GM12873 (cell line): ENCODE data around the gene RREB1.

Experiments
- CTCF ChIP-seq: IDR thresholded peaks from 2 replicates; pipeline ENCODE4 v1.5.1; 2012; ENCODE audit warnings: low read depth, mild to moderate bottlenecking, moderate library complexity, low read length, control low read depth; ENCODE audit not compliant: insufficient read depth; ENCODE audit errors: missing control alignments

The RREB1 gene

GRCh38 chr6:7108964-7109836 is 1.4 kb downstream of the RREB1 start:
- TF ChIP-seq CTCF: no peak

GRCh38 chr6:7110092-7110792 is 2.5 kb downstream of the RREB1 start:
- no peak for TF ChIP-seq CTCF

- TF ChIP-seq CTCF: no peak
Observed at GRCh38 chr6:7111095-7111690, 3.4 kb downstream of the RREB1 start.

- TF ChIP-seq CTCF: no peak
Observed at GRCh38 chr6:7112171-7112570, 4.4 kb downstream of the RREB1 start.

GRCh38 chr6:7112741-7113313 is 5.1 kb downstream of the RREB1 start:
- TF ChIP-seq CTCF: no peak

- TF ChIP-seq CTCF: no peak
Observed at GRCh38 chr6:7114744-7115458, 7.1 kb downstream of the RREB1 start.
